HepG2 (cell line): ENCODE data around the gene MYADML2. TPM values are rescaled to one million over a fixed set of nuclear protein-coding genes. Genes with fewer than 3 reads are reported as not detected.

ENCODE experiments used
- CEBPG ChIP-seq: IDR thresholded peaks from 2 replicates; pipeline ENCODE4 v1.6.1; 2016
- CSRNP2 ChIP-seq: sonication (generic); formaldehyde crosslinking; conservative IDR thresholded peaks from 2 replicates; pipeline ENCODE4 v1.8.0; 2022; ENCODE audit warnings: low read depth, missing genetic modification reagents
- DR1 ChIP-seq: sonication (generic); formaldehyde crosslinking; IDR thresholded peaks from 2 replicates; pipeline ENCODE4 v1.8.0; 2021; ENCODE audit warnings: mild to moderate bottlenecking, missing genetic modification reagents, inconsistent platforms
- KDM5B ChIP-seq: sonication (generic); formaldehyde crosslinking; IDR thresholded peaks from 2 replicates; pipeline ENCODE4 v1.4.0; 2020; ENCODE audit warnings: missing genetic modification reagents, mild to moderate bottlenecking, borderline replicate concordance
- MTF1 ChIP-seq: sonication (generic); formaldehyde crosslinking; IDR thresholded peaks from 2 replicates; pipeline ENCODE4 v1.5.0; 2020; ENCODE audit warnings: missing genetic modification reagents
- NR2C2 ChIP-seq: sonication (generic); formaldehyde crosslinking; IDR thresholded peaks from 2 replicates; pipeline ENCODE4 v1.4.0; 2020; ENCODE audit warnings: missing genetic modification reagents, mild to moderate bottlenecking, moderate library complexity, borderline replicate concordance
- PTBP1 ChIP-seq: fragments of 200-400 bp; formaldehyde crosslinking; IDR thresholded peaks from 2 replicates; pipeline ENCODE4 v1.6.1; 2018; ENCODE audit warnings: low read length, low read depth; ENCODE audit not compliant: poor library complexity, severe bottlenecking
- SNAPC5 ChIP-seq: sonication (generic); formaldehyde crosslinking; IDR thresholded peaks from 2 replicates; pipeline ENCODE4 v1.8.1; 2023; ENCODE audit warnings: mild to moderate bottlenecking, missing genetic modification reagents, borderline replicate concordance
- SP2 ChIP-seq: sonication (generic); formaldehyde crosslinking; IDR thresholded peaks from 2 replicates; pipeline ENCODE4 v1.5.1; 2020; ENCODE audit warnings: mild to moderate bottlenecking, missing genetic modification reagents
- SP4 ChIP-seq: sonication (generic); formaldehyde crosslinking; IDR thresholded peaks from 2 replicates; pipeline ENCODE4 v1.8.1; 2023; ENCODE audit warnings: mild to moderate bottlenecking, missing genetic modification reagents
- STAG1 ChIP-seq: sonication (generic); formaldehyde crosslinking; IDR thresholded peaks from 2 replicates; pipeline ENCODE4 v1.4.0; 2020; ENCODE audit warnings: missing genetic modification reagents
- ZFP1 ChIP-seq: IDR thresholded peaks from 2 replicates; pipeline ENCODE4 v1.6.1; 2016
- ZNF30 ChIP-seq: sonication (generic); formaldehyde crosslinking; IDR thresholded peaks from 2 replicates; pipeline ENCODE4 v1.5.0; 2020; ENCODE audit warnings: mild to moderate bottlenecking, missing genetic modification reagents
- ZNF784 ChIP-seq: sonication (generic); formaldehyde crosslinking; IDR thresholded peaks from 2 replicates; pipeline ENCODE4 v1.5.1; 2020; ENCODE audit warnings: missing genetic modification reagents, mild to moderate bottlenecking, borderline replicate concordance
- ZNF816 ChIP-seq: sonication (generic); formaldehyde crosslinking; IDR thresholded peaks from 2 replicates; pipeline ENCODE4 v1.8.0; 2022; ENCODE audit warnings: missing genetic modification reagents, mild to moderate bottlenecking, borderline replicate concordance
- polyA plus RNA-seq, 8 experiments: library from polyadenylated mRNA; depleted of rRNA in 3 of 8; stranded (reverse) in 7 of 8; unstranded in 1 of 8; fragments of >200 nt; fragmentation: Illumina TruSeq in 4 of 8; extraction: Trizol in 4 of 8; gene quantifications; 2 replicates each; pipeline versions ENCODE4 v1.2.1 to v1.2.3, GENCODE V29; 2011 to 2016; ENCODE audit warnings: low read depth in 4 of 8, missing spikeins in 1 of 8, mixed read lengths in 1 of 8; ENCODE audit not compliant: insufficient read depth in 1 of 8
- total RNA-seq, 5 experiments: library from RNA; depleted of rRNA; stranded (reverse); fragments of >200 nt; fragmentation: Illumina TruSeq; extraction: Trizol; gene quantifications; 2 replicates each; pipeline ENCODE4 v1.2.3, GENCODE V29; 2016; ENCODE audit warnings: low read depth in 1 of 5
- TF ChIP-seq, protein P1 (sequence below): sonication (generic); formaldehyde crosslinking; IDR thresholded peaks from 2 replicates; pipeline ENCODE4 v1.4.0; 2020; ENCODE audit warnings: missing genetic modification reagents
- TF ChIP-seq, protein P2 (sequence below): sonication (generic); formaldehyde crosslinking; IDR thresholded peaks from 2 replicates; pipeline ENCODE4 v1.5.0; 2020; ENCODE audit warnings: mild to moderate bottlenecking, missing genetic modification reagents, borderline replicate concordance

The MYADML2 gene
- total and polyA plus RNA-seq, 2 of the 13 experiments (the other 11 are each of a cell fraction or from before 2014, with no cell fraction given), result not detected

- TF ChIP-seq, protein P1, sequence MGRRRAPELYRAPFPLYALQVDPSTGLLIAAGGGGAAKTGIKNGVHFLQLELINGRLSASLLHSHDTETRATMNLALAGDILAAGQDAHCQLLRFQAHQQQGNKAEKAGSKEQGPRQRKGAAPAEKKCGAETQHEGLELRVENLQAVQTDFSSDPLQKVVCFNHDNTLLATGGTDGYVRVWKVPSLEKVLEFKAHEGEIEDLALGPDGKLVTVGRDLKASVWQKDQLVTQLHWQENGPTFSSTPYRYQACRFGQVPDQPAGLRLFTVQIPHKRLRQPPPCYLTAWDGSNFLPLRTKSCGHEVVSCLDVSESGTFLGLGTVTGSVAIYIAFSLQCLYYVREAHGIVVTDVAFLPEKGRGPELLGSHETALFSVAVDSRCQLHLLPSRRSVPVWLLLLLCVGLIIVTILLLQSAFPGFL (CRISPR knock-in tag), result no peak
- peak; percentile 83 for TF ChIP-seq DR1
- no peak for TF ChIP-seq SNAPC5 (CRISPR knock-in tag)
- TF ChIP-seq STAG1 (CRISPR knock-in tag), result peak; percentile 32; the same call in 1 of the 2 replicates
- TF ChIP-seq, protein P2, sequence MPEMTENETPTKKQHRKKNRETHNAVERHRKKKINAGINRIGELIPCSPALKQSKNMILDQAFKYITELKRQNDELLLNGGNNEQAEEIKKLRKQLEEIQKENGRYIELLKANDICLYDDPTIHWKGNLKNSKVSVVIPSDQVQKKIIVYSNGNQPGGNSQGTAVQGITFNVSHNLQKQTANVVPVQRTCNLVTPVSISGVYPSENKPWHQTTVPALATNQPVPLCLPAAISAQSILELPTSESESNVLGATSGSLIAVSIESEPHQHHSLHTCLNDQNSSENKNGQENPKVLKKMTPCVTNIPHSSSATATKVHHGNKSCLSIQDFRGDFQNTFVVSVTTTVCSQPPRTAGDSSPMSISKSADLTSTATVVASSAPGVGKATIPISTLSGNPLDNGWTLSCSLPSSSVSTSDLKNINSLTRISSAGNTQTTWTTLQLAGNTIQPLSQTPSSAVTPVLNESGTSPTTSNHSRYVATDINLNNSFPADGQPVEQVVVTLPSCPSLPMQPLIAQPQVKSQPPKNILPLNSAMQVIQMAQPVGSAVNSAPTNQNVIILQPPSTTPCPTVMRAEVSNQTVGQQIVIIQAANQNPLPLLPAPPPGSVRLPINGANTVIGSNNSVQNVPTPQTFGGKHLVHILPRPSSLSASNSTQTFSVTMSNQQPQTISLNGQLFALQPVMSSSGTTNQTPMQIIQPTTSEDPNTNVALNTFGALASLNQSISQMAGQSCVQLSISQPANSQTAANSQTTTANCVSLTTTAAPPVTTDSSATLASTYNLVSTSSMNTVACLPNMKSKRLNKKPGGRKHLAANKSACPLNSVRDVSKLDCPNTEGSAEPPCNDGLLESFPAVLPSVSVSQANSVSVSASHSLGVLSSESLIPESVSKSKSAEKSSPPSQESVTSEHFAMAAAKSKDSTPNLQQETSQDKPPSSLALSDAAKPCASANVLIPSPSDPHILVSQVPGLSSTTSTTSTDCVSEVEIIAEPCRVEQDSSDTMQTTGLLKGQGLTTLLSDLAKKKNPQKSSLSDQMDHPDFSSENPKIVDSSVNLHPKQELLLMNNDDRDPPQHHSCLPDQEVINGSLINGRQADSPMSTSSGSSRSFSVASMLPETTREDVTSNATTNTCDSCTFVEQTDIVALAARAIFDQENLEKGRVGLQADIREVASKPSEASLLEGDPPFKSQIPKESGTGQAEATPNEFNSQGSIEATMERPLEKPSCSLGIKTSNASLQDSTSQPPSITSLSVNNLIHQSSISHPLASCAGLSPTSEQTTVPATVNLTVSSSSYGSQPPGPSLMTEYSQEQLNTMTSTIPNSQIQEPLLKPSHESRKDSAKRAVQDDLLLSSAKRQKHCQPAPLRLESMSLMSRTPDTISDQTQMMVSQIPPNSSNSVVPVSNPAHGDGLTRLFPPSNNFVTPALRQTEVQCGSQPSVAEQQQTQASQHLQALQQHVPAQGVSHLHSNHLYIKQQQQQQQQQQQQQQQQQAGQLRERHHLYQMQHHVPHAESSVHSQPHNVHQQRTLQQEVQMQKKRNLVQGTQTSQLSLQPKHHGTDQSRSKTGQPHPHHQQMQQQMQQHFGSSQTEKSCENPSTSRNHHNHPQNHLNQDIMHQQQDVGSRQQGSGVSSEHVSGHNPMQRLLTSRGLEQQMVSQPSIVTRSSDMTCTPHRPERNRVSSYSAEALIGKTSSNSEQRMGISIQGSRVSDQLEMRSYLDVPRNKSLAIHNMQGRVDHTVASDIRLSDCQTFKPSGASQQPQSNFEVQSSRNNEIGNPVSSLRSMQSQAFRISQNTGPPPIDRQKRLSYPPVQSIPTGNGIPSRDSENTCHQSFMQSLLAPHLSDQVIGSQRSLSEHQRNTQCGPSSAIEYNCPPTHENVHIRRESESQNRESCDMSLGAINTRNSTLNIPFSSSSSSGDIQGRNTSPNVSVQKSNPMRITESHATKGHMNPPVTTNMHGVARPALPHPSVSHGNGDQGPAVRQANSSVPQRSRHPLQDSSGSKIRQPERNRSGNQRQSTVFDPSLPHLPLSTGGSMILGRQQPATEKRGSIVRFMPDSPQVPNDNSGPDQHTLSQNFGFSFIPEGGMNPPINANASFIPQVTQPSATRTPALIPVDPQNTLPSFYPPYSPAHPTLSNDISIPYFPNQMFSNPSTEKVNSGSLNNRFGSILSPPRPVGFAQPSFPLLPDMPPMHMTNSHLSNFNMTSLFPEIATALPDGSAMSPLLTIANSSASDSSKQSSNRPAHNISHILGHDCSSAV (CRISPR knock-in tag), result no peak
- TF ChIP-seq PTBP1, result no peak
- no peak for TF ChIP-seq CSRNP2 (CRISPR knock-in tag)
- TF ChIP-seq NR2C2 (CRISPR knock-in tag), result peak; percentile 86
- TF ChIP-seq KDM5B (CRISPR knock-in tag), result peak; percentile 96
- peak; percentile 80 for TF ChIP-seq SP4 (CRISPR knock-in tag)
- no peak for TF ChIP-seq SP2 (CRISPR knock-in tag)
- TF ChIP-seq ZNF816 (CRISPR knock-in tag), result no peak
- TF ChIP-seq ZFP1 (CRISPR knock-in tag), result peak; percentile 78; the same call in 1 of the 2 replicates
- peak; percentile 82; the same call in 1 of the 2 replicates for TF ChIP-seq ZNF784
- no peak for TF ChIP-seq ZNF30 (CRISPR knock-in tag)
- TF ChIP-seq CEBPG (CRISPR knock-in tag), result peak; percentile 62; the same call in 1 of the 2 replicates
- no peak; the same call in 1 of the 2 replicates for TF ChIP-seq MTF1
These were observed 20.7 kb upstream of the MYADML2 start (continued) for GRCh38 chr17:81967533-81968395.
